ENCODE results near the gene ZSWIM6. TPM values are rescaled to one million over a fixed set of nuclear protein-coding genes. Genes with fewer than 3 reads are reported as not detected.

Gene ZSWIM6
- polyA plus RNA-seq, 6 donors from 2014 or later = 0.65 to 1.5 (median 1.4) TPM

DNA sequence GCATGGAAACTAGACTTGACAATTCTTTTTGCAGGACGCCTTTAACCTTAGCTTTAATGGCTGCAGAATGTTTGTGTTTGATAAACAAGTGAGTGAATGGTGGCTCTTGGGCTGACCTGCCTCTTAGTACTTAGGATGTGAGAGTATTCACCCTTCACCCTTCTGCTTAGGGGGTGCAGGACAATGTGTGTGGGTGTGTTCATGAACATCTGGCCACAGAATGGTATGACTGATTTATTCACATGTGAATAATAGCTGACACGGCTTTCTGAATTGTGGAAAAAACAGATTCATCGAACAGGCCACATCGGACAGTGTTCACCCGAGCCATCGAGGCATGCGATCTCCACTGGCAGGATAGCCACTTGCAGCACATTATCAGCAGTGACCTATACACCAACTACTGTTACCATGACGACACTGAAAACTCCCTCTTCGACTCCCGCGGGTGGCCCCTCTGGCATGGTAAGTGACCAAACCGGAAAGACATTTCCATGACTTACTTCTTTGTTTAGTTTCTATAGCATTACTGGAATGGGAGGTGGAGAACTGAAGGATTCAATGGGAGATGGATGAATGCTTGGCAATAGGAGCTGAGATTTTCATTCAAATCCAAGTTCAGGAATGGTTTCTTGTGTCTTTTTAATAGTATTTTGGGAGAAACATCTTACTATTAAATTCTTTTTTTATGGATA, 193.6 kb downstream of the ZSWIM6 start:
- no peaks in the 10 kb centered on the region for H3K27me3 Mint-ChIP-seq
- peaks cover 16 to 29% of the 10 kb centered on the region in 2 donors for H3K36me3 Mint-ChIP-seq
- peak overlapping the region in 1 of 6 donors; percentile 69 for H3K27ac Mint-ChIP-seq
- DNase-seq = no peak
- ATAC-seq (ENCODE audit: low read depth in 2 of 2) = no peak
- peaks cover 0 to 12% (median 0%) of the 10 kb centered on the region in 3 donors for H3K4me1 Mint-ChIP-seq
- peak overlapping the region in 1 of 8 donors; percentile 55 for H3K4me3 Mint-ChIP-seq
- H3K9me3 Mint-ChIP-seq = no peaks in the 10 kb centered on the region

DNA sequence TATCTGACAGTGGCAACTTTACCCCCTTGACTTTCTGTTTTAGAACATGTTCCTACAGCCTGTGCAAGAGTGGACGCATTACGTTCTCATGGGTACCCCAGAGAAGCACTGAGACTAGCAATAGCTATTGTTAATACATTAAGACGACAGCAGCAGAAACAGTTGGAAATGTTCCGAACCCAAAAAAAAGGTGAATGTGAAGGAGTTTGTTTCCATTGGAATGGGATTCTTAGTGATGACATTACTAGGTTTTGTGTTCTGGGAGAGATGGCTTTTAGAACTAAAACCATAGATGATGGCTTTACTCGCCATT, 194.1 kb downstream of the ZSWIM6 start:
- Mint-ChIP-seq H3K4me1 (peaks cover 0 to 12% (median 0%) of the 10 kb centered on the region in 3 donors), H3K27ac (peak overlapping the region in 2 of 6 donors; percentile 16 to 28), H3K9me3 (no peaks in the 10 kb centered on the region), H3K36me3 (peaks cover 20 to 34% of the 10 kb centered on the region in 2 donors), H3K4me3 (no peak overlapping the region), H3K27me3 (no peaks in the 10 kb centered on the region)
- ATAC-seq (ENCODE audit: low read depth in 2 of 2) (no peak), DNase-seq (no peak)

DNA sequence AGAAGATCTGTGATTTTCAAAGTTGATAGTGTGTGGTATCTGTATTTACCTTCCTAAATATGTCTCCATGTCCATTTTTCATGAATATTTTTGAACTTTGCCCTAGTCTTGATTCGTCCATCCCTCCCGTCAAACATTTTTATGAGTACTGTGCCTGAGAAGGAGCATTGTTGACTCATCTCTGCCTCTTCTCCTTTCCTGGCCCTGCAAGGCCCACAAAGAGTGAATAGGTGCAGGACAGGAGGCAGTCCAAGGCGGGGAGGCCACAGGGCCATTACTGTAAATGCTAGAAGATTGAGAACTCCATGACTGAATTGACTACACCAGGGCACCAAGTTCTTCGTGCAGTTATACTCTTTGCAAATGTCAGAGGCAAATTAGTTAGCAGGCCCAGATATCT, 200.9 kb downstream of the ZSWIM6 start:
- H3K36me3 Mint-ChIP-seq = peaks cover 37 to 49% of the 10 kb centered on the region in 2 donors

DNA sequence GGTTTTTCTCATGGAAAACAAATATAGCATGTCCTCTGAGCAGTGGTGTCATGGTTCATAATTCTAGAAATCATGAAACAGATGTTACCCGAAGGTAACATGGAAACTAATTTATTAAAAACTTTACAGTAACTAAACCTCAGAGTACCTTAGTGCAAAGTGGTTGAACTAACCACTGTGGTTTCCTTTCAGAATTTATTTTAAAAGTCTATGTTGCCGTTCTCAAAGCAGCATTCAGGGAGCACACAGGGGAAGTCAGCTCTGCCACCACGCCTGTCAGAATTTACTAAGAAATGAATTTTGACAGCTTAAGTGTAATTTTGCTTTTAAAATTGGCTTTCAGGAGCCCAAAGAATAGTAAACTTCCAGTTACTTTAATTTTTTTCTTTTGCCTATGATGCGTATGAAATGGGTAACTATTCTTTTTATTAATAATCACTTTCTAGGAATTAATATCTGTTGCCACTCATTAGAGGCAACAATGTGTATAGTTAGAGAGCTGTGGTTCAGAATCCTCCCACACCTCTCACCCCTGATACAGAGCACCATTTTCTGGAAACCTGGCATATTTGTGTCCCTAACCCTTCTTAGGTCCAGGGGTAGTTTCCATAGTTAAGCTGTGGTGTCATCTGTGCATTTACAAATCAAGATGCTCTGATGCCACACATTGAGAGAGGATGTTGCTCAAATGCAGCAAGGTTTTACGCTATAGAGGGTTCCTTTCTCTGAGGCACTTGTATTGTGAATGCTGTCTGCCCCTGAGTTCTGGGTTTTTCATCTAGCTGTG, 202.6 kb downstream of the ZSWIM6 start:
- Mint-ChIP-seq H3K4me3 (no peak overlapping the region), H3K27me3 (no peaks in the 10 kb centered on the region), H3K9me3 (peaks cover 0 to 12% (median 8%) of the 10 kb centered on the region in 7 donors), H3K27ac (peak overlapping the region in 2 of 6 donors; percentile 37 to 41), H3K36me3 (peaks cover 50 to 66% of the 10 kb centered on the region in 2 donors), H3K4me1 (peaks cover 0 to 11% (median 0%) of the 10 kb centered on the region in 3 donors)
- ATAC-seq (ENCODE audit: low read depth in 2 of 2) (peak; percentile 9 to 12), DNase-seq (no peak)

More for the DNA sequence above, 200.9 kb downstream of the ZSWIM6 start:
- Mint-ChIP-seq H3K4me1 (peaks cover 0 to 11% (median 0%) of the 10 kb centered on the region in 3 donors), H3K27me3 (no peaks in the 10 kb centered on the region), H3K27ac (no peak overlapping the region), H3K4me3 (no peak overlapping the region), H3K9me3 (peaks cover 0 to 12% (median 8%) of the 10 kb centered on the region in 7 donors)
- ATAC-seq (ENCODE audit: low read depth in 2 of 2) (no peak), DNase-seq (no peak)

DNA sequence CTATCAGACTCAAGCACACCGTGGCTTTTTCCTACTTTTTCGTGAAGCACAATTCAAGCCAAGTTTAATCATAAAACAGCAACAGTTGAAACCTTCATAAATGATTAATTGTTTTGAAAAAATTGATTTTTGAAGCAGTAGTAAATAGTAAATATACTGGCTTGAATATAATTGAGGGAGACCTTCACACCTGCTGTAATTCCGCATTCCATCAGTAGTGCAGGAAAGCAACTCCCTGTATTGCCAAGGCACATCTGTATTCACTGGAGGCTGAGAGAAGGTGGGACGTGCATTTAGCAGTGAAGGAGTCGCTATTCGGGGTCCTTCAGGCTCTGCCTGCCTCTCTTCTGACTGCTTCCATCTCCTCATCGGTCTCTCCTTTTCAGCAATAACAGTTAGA, 203.8 kb downstream of the ZSWIM6 start:
- no peak for ATAC-seq (ENCODE audit: low read depth in 2 of 2)
- H3K36me3 Mint-ChIP-seq = peaks cover 43 to 64% of the 10 kb centered on the region in 2 donors

DNA sequence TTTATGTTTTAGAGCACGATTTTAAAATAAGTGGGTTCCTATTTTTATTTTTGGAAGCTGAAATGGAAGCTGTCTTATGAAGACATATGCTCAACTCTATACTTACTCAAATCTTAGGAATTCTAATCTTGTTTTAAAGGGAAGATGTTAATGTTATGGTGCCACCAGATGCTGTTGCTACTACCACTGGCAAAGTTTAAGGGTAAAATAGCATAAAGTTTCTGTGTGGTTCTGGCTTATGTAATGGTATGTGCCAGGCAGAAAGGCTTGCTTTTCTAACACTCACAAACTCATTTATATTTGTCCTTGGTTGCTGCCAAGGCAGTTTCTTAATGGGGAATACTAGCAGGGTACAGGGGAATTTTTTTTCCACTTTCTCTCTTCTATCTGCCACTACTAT, 204.9 kb downstream of the ZSWIM6 start:
- no peak overlapping the region for H3K27ac Mint-ChIP-seq
- ATAC-seq (ENCODE audit: low read depth in 2 of 2) (no peak), DNase-seq (no peak)
- H3K9me3 Mint-ChIP-seq = peaks cover 0 to 19% (median 10%) of the 10 kb centered on the region in 7 donors
- H3K4me1 Mint-ChIP-seq = peaks cover 0 to 11% (median 0%) of the 10 kb centered on the region in 3 donors
- H3K36me3 Mint-ChIP-seq = peaks cover 43 to 68% of the 10 kb centered on the region in 2 donors
- H3K4me3 Mint-ChIP-seq = no peak overlapping the region
- H3K27me3 Mint-ChIP-seq = no peaks in the 10 kb centered on the region

More for the DNA sequence above, 203.8 kb downstream of the ZSWIM6 start:
- Mint-ChIP-seq H3K27me3 (no peaks in the 10 kb centered on the region), H3K4me3 (no peak overlapping the region), H3K4me1 (peaks cover 0 to 11% (median 0%) of the 10 kb centered on the region in 3 donors), H3K27ac (no peak overlapping the region), H3K9me3 (peaks cover 0 to 12% (median 8%) of the 10 kb centered on the region in 7 donors)
- DNase-seq = no peak

DNA sequence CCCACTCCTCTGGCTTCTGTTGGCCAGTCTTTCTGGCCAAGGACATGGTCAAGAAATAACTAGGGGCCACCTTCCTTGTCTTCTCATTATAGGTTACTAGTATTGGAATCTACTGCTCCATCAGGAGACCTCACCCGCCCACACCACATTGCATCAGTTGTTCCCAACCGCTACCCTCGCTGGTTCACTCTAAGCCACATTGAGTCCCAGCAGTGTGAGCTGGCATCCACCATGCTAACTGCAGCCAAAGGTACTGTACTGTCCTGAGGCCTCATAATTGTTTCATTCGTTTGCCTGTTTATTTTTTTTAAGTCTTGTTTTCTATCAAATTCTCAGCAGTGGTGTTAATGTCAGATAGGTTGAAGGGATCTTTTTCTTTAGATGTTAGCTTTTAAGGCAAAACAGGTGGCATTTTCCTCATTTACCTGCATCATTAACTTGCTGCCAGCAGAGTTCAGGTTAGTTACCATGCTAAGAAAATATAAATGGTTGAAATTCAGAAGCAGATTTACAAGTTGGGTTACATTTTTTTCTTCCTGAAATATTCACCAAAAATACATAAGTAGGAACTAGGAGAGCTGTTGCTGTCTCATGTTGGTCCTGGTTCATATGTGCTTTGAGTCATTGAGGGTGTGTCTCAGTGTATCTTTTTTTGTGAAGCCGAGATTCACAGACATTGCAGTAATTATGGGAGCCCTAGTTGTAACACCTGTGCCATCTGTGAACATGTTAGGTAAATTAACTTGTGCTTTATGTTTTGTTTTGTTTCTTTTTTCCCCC, 206.9 kb downstream of the ZSWIM6 start:
- Mint-ChIP-seq H3K4me3 (no peak overlapping the region), H3K9me3 (peaks cover 0 to 18% (median 8%) of the 10 kb centered on the region in 7 donors), H3K4me1 (peaks cover 0 to 6% (median 0%) of the 10 kb centered on the region in 3 donors), H3K27ac (peak overlapping the region in 1 of 6 donors; percentile 1), H3K27me3 (no peaks in the 10 kb centered on the region), H3K36me3 (peaks cover 44 to 76% of the 10 kb centered on the region in 2 donors)
- DNase-seq = no peak
- ATAC-seq (ENCODE audit: low read depth in 2 of 2) = no peak

DNA sequence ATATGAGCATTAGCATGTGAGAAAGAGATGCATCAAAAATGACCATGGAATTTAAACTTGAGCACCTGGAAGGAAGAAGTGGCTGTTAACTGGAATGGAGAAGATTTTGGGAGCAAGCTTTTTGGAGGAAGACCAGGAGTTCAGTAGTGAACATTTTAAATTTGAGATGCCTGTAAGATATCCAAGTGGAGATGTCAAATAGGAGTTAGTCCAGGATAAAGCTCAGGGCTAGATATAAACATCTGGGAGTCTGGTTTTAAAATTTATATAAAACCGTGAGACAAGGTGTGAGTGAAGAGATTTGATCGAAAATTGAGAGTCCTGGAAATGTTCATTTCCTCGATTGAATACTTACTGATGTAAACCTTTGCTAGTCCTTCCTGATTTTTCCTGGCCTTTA, 217.5 kb downstream of the ZSWIM6 start:
- ATAC-seq (ENCODE audit: low read depth in 2 of 2) (no peak), DNase-seq (no peak)
- Mint-ChIP-seq H3K27me3 (no peaks in the 10 kb centered on the region), H3K4me1 (no peaks in the 10 kb centered on the region), H3K36me3 (peaks cover 9 to 12% of the 10 kb centered on the region in 2 donors), H3K9me3 (peaks cover 0 to 4% (median 0%) of the 10 kb centered on the region in 7 donors), H3K4me3 (no peak overlapping the region), H3K27ac (no peak overlapping the region)

DNA sequence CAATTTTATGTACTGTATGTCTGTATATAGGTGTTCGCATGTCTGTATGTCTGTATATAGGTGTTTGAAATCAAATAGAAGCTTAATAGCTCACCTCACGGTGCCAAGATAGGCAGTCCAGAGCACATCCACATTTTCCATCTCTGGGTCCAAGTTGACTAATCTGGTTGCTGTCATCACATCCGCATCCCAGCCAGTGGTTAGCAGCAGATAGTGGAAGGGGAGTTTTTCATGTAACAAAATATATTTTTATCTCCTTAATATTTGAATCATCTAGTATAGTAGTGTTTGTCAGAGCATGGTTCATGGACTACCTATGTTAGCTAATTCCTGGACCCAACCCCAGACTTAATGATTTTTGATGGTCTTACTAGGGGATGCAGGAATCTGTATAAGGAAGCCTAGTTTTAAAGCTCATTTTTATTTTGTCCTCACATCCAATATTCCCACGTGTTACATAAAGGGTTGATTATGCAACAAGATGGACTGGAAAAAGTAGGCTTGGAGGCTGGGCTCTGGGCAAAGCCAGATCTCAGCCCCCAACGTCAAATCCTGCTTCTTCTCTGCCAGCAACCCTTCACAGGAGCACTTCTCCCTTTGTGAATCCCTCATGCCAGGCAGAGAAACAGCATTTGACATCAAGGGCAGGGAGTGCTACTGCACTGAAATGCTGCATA, 219.7 kb downstream of the ZSWIM6 start:
- peaks cover 0 to 4% (median 0%) of the 10 kb centered on the region in 7 donors for H3K9me3 Mint-ChIP-seq
- ATAC-seq (ENCODE audit: low read depth in 2 of 2) (no peak), DNase-seq (no peak)
- H3K4me3 Mint-ChIP-seq = no peak overlapping the region
- H3K4me1 Mint-ChIP-seq = no peaks in the 10 kb centered on the region
- H3K27ac Mint-ChIP-seq = no peak overlapping the region
- no peaks in the 10 kb centered on the region for H3K27me3 Mint-ChIP-seq
- H3K36me3 Mint-ChIP-seq = peaks cover 3% of the 10 kb centered on the region in 2 donors

DNA sequence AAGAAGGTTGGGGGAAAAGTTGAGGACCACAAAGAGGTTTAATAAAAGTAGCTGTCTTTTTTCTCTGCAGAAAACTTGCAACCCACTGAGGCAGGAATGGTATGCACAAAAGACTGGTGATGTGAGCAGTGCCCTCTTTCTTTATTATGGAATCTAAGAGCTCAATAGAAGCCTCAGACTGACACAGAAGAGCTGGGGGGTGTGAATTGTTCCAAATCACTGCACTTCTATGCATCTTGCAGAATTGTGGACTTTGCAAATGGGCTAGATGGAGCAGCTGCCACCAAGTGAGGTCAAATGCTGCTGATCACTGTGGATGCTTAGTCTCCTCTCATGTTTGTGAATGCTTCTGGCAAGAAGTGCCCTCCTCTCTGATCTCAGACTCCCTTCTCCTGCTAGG, 227.1 kb downstream of the ZSWIM6 start:
- no peak overlapping the region for H3K4me3 Mint-ChIP-seq
- H3K9me3 Mint-ChIP-seq = peaks cover 0 to 3% (median 0%) of the 10 kb centered on the region in 7 donors
- no peaks in the 10 kb centered on the region for H3K36me3 Mint-ChIP-seq
- ATAC-seq (ENCODE audit: low read depth in 2 of 2) (no peak), DNase-seq (no peak)
- H3K4me1 Mint-ChIP-seq = no peaks in the 10 kb centered on the region
- no peaks in the 10 kb centered on the region for H3K27me3 Mint-ChIP-seq
- H3K27ac Mint-ChIP-seq = no peak overlapping the region

DNA sequence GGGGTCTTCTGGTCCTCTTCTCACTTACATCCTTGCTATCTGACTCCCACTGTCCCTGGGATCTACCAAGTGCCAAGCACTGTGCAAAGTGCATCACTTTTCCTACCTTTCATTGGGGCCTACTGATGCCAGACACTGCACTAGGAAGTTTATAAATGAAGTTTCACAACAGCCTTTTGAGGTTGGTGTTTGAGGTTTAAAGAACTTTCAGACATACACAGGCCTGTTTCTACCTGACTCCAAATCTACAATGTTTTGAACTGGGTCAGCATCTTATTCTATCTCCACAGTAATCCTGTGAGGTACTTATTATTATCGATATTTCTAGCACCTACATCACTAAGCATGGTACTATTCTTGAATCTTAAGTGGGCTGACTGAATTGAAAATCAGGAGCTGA, 227.7 kb downstream of the ZSWIM6 start:
- ATAC-seq (ENCODE audit: low read depth in 2 of 2) (no peak), DNase-seq (no peak)
- H3K9me3 Mint-ChIP-seq = peaks cover 0 to 3% (median 0%) of the 10 kb centered on the region in 7 donors
- no peaks in the 10 kb centered on the region for H3K36me3 Mint-ChIP-seq
- H3K4me3 Mint-ChIP-seq = no peak overlapping the region
- H3K27ac Mint-ChIP-seq = no peak overlapping the region
- no peaks in the 10 kb centered on the region for H3K27me3 Mint-ChIP-seq
- no peaks in the 10 kb centered on the region for H3K4me1 Mint-ChIP-seq

DNA sequence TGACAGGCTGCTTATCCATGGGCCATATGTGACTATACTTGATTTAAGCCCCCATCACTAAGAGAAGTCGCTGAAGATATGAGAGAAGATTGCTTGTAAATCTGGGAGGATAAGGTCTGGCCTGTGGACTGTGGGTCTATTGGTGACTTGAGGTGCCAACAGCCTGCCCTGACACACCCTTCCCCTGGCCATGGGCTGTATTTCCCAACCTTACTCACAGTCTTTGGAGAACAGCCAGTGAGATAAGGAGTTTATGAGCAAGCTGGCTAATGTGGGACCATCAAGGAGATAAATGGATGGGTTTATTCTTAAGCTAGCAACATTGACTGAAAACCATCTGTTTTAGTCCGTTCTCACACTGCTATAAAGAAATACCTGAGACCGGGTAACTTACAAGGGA, 231.3 kb downstream of the ZSWIM6 start:
- Mint-ChIP-seq H3K27ac (no peak overlapping the region), H3K9me3 (no peaks in the 10 kb centered on the region), H3K4me1 (no peaks in the 10 kb centered on the region), H3K27me3 (no peaks in the 10 kb centered on the region), H3K4me3 (no peak overlapping the region), H3K36me3 (no peaks in the 10 kb centered on the region)
- no peak for ATAC-seq (ENCODE audit: low read depth in 2 of 2)
- DNase-seq = no peak

DNA sequence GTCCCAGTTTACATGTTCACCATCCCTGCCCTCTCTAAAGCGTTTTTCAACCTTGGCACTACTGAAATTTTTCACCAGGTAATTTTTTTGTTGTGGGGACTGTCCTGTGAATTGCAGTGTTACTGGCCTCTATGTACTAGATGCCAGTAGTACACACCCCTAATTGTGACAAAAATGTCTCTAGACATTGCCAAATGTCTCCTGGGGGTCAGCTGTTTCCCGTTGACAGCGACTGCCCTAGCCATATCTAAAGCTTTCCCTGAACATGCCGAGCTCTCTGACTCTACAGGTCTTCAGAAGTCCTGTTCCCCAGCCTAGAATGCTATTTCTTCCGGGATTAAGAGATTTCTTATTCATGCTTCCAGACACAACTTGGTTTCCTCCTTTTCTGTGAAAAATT, 235.3 kb downstream of the ZSWIM6 start:
- no peak overlapping the region for H3K4me3 Mint-ChIP-seq
- DNase-seq = no peak
- no peak overlapping the region for H3K27ac Mint-ChIP-seq
- ATAC-seq (ENCODE audit: low read depth in 2 of 2) = no peak
- no peaks in the 10 kb centered on the region for H3K9me3 Mint-ChIP-seq
- H3K27me3 Mint-ChIP-seq = no peaks in the 10 kb centered on the region
- H3K36me3 Mint-ChIP-seq = no peaks in the 10 kb centered on the region
- H3K4me1 Mint-ChIP-seq = no peaks in the 10 kb centered on the region
